Thyroid gland (tissue), 4 donors: Measurements from ENCODE around the gene IPO8.

ENCODE experiments used
- POLR2A ChIP-seq, 2 donors: fragments of 450-650 bp; IDR thresholded peaks; one replicate each; pipeline ENCODE4 v1.6.1; 2017; ENCODE audit warnings: antibody characterized with exemption in 2 of 2, mild to moderate bottlenecking in 2 of 2, moderate library complexity in 1 of 2
- TF ChIP-seq, protein P1 (sequence below), 6 experiments: fragments of 200-600 bp in 3 of 6; fragments of 450-650 bp in 3 of 6; sonication (generic) in 3 of 6; IDR thresholded peaks; one replicate each; pipeline ENCODE4 v1.5.1; 2016 to 2019; ENCODE audit warnings: antibody characterized with exemption in 6 of 6, mild to moderate bottlenecking in 2 of 6, inconsistent platforms in 1 of 6, moderate library complexity in 1 of 6

DNA sequence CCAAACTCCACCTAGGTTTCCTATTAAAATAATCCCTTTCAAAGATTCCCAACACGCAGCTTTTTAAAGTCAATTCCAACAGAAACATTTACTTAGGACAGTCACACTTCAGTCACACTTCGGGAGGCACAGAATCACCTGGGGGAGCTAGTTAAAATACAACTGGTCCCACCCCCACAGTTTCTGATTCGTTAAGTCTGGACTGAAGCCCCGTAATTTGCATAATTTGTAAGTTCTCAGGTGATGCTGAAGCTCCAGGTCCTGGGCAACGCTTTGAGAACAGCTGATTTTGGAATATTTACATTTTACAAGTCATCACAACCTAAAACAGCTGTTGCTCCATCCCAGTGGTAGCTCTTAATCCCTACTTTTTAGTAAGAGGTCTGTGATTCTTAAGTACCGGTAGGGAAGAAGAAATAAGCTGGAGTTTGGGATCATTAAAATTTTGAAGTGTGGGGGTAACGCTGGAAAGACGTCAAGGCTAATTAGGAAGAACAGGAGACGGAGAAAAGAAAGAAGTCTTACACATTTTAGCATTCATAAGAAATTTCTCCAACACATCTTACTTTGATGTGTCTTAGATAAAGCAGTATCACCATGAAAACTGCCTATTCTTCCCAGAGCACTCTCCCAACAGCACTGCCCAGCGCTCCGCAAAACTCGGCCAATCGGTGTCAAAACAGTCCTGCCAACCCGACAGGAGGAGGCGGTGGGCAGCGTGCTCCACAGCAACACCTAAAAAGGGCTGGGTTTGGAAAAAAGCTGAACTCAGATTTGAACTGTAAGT, 1.1 kb downstream of the IPO8 start:
- TF ChIP-seq, protein P1, sequence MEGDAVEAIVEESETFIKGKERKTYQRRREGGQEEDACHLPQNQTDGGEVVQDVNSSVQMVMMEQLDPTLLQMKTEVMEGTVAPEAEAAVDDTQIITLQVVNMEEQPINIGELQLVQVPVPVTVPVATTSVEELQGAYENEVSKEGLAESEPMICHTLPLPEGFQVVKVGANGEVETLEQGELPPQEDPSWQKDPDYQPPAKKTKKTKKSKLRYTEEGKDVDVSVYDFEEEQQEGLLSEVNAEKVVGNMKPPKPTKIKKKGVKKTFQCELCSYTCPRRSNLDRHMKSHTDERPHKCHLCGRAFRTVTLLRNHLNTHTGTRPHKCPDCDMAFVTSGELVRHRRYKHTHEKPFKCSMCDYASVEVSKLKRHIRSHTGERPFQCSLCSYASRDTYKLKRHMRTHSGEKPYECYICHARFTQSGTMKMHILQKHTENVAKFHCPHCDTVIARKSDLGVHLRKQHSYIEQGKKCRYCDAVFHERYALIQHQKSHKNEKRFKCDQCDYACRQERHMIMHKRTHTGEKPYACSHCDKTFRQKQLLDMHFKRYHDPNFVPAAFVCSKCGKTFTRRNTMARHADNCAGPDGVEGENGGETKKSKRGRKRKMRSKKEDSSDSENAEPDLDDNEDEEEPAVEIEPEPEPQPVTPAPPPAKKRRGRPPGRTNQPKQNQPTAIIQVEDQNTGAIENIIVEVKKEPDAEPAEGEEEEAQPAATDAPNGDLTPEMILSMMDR (IDR thresholded peaks at IDR 0.05) = no peak
- TF ChIP-seq POLR2A (IDR thresholded peaks at IDR 0.05) = no peak
